Parathyroid adenoma (tissue), 2 donors: Measurements from ENCODE around the gene MTFP1.

Experiments
- H2AFZ ChIP-seq: fragments of 300-600 bp; sonication (generic); one replicate; pipeline ENCODE4 v1.7.0; 2017; ENCODE audit warnings: antibody characterized with exemption, mild to moderate bottlenecking
- H3K27ac ChIP-seq: fragments of 300-600 bp; sonication (generic); one replicate; pipeline ENCODE4 v1.7.0; 2017
- H3K27me3 ChIP-seq: fragments of 300-600 bp; sonication (generic); one replicate; pipeline ENCODE4 v1.7.0; 2017; ENCODE audit warnings: low read length; ENCODE audit not compliant: control insufficient read depth, insufficient read depth
- H3K36me3 ChIP-seq: fragments of 300-600 bp; sonication (generic); one replicate; pipeline ENCODE4 v1.7.0; 2017; ENCODE audit warnings: low read length; ENCODE audit not compliant: control insufficient read depth, insufficient read depth
- H3K4me1 ChIP-seq: fragments of 300-600 bp; sonication (generic); one replicate; pipeline ENCODE4 v1.7.0; 2017; ENCODE audit warnings: control low read depth
- H3K4me2 ChIP-seq: fragments of 300-600 bp; sonication (generic); one replicate; pipeline ENCODE4 v1.7.0; 2017; ENCODE audit warnings: low read length
- H3K4me3 ChIP-seq: fragments of 300-600 bp; sonication (generic); one replicate; pipeline ENCODE4 v1.7.0; 2017; ENCODE audit warnings: low read depth, low read length
- H3K79me2 ChIP-seq: fragments of 300-600 bp; sonication (generic); one replicate; pipeline ENCODE4 v1.7.0; 2017; ENCODE audit warnings: control low read depth
- H3K9ac ChIP-seq: fragments of 300-600 bp; sonication (generic); one replicate; pipeline ENCODE4 v1.7.0; 2017; ENCODE audit warnings: mild to moderate bottlenecking
- H3K9me3 ChIP-seq: fragments of 300-600 bp; sonication (generic); one replicate; pipeline ENCODE4 v1.7.0; 2017; ENCODE audit warnings: low read length; ENCODE audit not compliant: control insufficient read depth
- TF ChIP-seq, protein P1 (sequence below): fragments of 300-600 bp; sonication (generic); IDR thresholded peaks from one replicate; pipeline ENCODE4 v1.7.0; 2017; ENCODE audit warnings: antibody characterized with exemption, mild to moderate bottlenecking
- donor health status: primary hyperparathyroidism.

Gene MTFP1

DNA sequence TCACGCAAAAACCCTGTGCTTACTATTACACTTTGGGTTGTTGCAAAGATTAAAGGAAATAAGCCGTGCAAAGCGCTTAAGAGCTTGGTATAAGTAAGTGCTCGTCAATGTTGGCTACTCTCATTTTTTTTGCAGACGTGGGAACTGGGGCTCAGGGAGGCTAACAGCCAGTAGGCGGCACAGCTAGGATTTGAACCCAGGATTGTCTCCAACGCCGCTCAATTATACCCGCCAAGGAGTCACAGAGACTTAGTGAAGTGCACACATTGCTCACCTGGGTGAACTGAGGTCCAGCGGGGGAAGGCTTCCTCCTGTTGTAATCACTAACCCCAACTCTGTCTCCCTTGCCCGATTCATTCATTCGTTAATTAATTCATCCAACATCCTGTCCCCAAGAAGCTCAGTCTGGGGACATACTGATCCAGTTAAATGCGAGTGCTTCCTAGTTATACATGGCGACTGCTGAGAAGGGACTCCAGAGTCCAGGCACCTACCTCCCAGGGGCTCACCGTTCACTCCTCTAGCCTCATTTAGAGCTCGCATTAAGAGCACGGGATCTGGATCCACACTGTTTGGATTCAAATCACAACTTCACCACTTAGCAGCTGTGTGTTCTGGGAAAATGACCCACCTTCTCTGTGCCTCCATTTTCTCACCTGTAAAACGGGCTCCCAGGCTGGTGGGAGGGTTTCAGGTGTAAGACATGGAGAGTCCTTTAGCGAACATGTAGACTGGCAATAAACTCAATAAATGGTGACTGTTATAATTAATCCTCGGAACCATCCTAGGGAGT lies 838 bp upstream of the MTFP1 start:
- peaks cover 6% of the 10 kb centered on the region for H3K4me1 ChIP-seq
- no peak overlapping the region for H3K9ac ChIP-seq
- peak overlapping the region; percentile 77 for H3K4me2 ChIP-seq
- H2AFZ ChIP-seq, result peak overlapping the region; percentile 71
- TF ChIP-seq, protein P1, sequence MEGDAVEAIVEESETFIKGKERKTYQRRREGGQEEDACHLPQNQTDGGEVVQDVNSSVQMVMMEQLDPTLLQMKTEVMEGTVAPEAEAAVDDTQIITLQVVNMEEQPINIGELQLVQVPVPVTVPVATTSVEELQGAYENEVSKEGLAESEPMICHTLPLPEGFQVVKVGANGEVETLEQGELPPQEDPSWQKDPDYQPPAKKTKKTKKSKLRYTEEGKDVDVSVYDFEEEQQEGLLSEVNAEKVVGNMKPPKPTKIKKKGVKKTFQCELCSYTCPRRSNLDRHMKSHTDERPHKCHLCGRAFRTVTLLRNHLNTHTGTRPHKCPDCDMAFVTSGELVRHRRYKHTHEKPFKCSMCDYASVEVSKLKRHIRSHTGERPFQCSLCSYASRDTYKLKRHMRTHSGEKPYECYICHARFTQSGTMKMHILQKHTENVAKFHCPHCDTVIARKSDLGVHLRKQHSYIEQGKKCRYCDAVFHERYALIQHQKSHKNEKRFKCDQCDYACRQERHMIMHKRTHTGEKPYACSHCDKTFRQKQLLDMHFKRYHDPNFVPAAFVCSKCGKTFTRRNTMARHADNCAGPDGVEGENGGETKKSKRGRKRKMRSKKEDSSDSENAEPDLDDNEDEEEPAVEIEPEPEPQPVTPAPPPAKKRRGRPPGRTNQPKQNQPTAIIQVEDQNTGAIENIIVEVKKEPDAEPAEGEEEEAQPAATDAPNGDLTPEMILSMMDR, result no peak
- peak overlapping the region; percentile 90 for H3K27ac ChIP-seq
- H3K79me2 ChIP-seq, result no peaks in the 10 kb centered on the region
- no peaks in the 10 kb centered on the region for H3K9me3 ChIP-seq
- no peaks in the 10 kb centered on the region for H3K36me3 ChIP-seq
- H3K4me3 ChIP-seq, result peak overlapping the region; percentile 63
- H3K27me3 ChIP-seq, result no peaks in the 10 kb centered on the region

GRCh38 chr22:30425327-30425615 lies 297 bp upstream of the MTFP1 start:
- Histone ChIP-seq H3K36me3 (no peaks in the 10 kb centered on the region), H2AFZ (peak overlapping the region; percentile 83), H3K27ac (peak overlapping the region; percentile 13), H3K79me2 (no peaks in the 10 kb centered on the region), H3K4me2 (peak overlapping the region; percentile 80), H3K9me3 (no peaks in the 10 kb centered on the region), H3K27me3 (no peaks in the 10 kb centered on the region), H3K9ac (no peak overlapping the region), H3K4me1 (peaks cover 6% of the 10 kb centered on the region), H3K4me3 (peak overlapping the region; percentile 69)
- TF ChIP-seq, protein P1, result no peak

GRCh38 chr22:30426388-30427353 lies 1.1 kb downstream of the MTFP1 start:
- no peaks in the 10 kb centered on the region for H3K79me2 ChIP-seq
- H3K4me3 ChIP-seq, result peak overlapping the region; percentile 69

DNA sequence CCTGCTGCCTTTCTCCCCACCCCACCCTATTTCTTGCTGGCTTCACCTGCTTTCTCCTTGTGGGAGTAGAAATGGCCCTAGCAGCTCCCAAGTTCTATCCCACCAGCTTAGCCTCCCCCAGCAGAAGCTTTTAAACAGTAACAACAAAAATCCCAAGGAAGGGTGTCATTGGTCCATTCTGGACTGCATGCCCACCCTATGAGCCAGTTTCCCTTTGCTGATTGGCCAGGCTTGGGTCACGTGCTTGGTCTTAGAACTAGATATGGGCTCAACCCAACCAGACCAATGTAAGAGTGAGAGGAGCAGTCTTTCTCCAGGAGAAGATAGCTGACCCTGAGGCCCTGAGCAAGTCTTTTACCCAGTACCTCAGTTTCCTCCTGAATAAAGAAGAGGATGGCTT lies 2.3 kb downstream of the MTFP1 start:
- Histone ChIP-seq H3K4me2 (no peak overlapping the region), H2AFZ (no peak overlapping the region), H3K9ac (no peak overlapping the region), H3K79me2 (no peaks in the 10 kb centered on the region), H3K9me3 (no peaks in the 10 kb centered on the region), H3K27ac (no peak overlapping the region), H3K4me1 (no peaks in the 10 kb centered on the region), H3K36me3 (no peaks in the 10 kb centered on the region), H3K27me3 (no peaks in the 10 kb centered on the region), H3K4me3 (no peak overlapping the region)
- TF ChIP-seq, protein P1, result no peak

More at GRCh38 chr22:30426388-30427353, 1.1 kb downstream of the MTFP1 start:
- peak overlapping the region; percentile 80 for H3K4me2 ChIP-seq
- no peaks in the 10 kb centered on the region for H3K9me3 ChIP-seq
- H2AFZ ChIP-seq, result peak overlapping the region; percentile 83
- TF ChIP-seq, protein P1, result peak; percentile 61
- H3K27ac ChIP-seq, result peak overlapping the region; percentile 13
- no peaks in the 10 kb centered on the region for H3K36me3 ChIP-seq
- H3K4me1 ChIP-seq, result peaks cover 3% of the 10 kb centered on the region
- no peak overlapping the region for H3K9ac ChIP-seq
- H3K27me3 ChIP-seq, result no peaks in the 10 kb centered on the region
